B cell (primary cell): ENCODE results near the gene HMOX1. TPM values are rescaled to one million over a fixed set of nuclear protein-coding genes. Genes with fewer than 3 reads are reported as not detected.

ENCODE experiments used
- ATAC-seq: fragments of 200-7000 bp; cut with Tn5 transposase; one replicate; pipeline ENCODE4 v1.10.0; 2021; ENCODE audit warnings: low read depth, mild to moderate bottlenecking, moderate number of reproducible peaks, moderate library complexity
- CTCF ChIA-PET: fragments of 350-600 bp; sonication (Branson Sonifier 250); formaldehyde crosslinking; loops from one replicate; lab custom pipeline; 2021; ENCODE audit warnings: antibody characterized with exemption, inconsistent platforms; lab: Charles Lee
- POLR2A ChIA-PET: fragments of 350-600 bp; sonication (Branson Sonifier 250); formaldehyde crosslinking; loops from one replicate; lab custom pipeline; 2021; ENCODE audit warnings: antibody characterized with exemption; lab: Charles Lee
- DNase-seq: peaks from one replicate; pipeline ENCODE4 v3.0.0; 2013
- H2AFZ ChIP-seq: 2 replicates; pipeline ENCODE4 v1.6.1; 2012; ENCODE audit warnings: mild to moderate bottlenecking, low read depth, low read length; ENCODE audit not compliant: insufficient read depth, poor library complexity, severe bottlenecking
- H3K27ac ChIP-seq, 2 donors: 1 replicate in 1 of 2; 2 replicates in 1 of 2; pipeline ENCODE4 v1.5.1; 2012 to 2013; ENCODE audit warnings: low read length in 2 of 2, mild to moderate bottlenecking in 2 of 2, moderate library complexity in 1 of 2
- H3K27me3 ChIP-seq, 4 experiments: fragments of 200-600 bp in 1 of 4; sonication (generic) in 1 of 4; replicated peaks in 1 of 4; 1 replicate in 2 of 4; 2 replicates in 2 of 4; pipeline versions ENCODE4 v1.6.1 to v1.7.0; 2013 to 2016; ENCODE audit warnings: low read length in 3 of 4, mild to moderate bottlenecking in 2 of 4, mixed read lengths in 1 of 4, moderate library complexity in 1 of 4; ENCODE audit not compliant: insufficient read depth in 4 of 4, control insufficient read depth in 3 of 4; ENCODE audit errors: control extremely low read depth in 1 of 4
- H3K36me3 ChIP-seq, 2 experiments: replicated peaks in 1 of 2; 1 replicate in 1 of 2; 2 replicates in 1 of 2; pipeline versions ENCODE4 v1.6.1 to v1.7.1; 2013; ENCODE audit warnings: low read length in 1 of 2; ENCODE audit not compliant: insufficient read depth in 2 of 2, control insufficient read depth in 1 of 2; ENCODE audit errors: control extremely low read depth in 1 of 2, extremely low read depth in 1 of 2
- H3K4me1 ChIP-seq, 2 donors: fragments of 200-600 bp in 1 of 2; sonication (generic) in 1 of 2; 1 replicate in 1 of 2; 2 replicates in 1 of 2; pipeline versions ENCODE4 v1.5.1 to v1.6.1; 2013 to 2017; ENCODE audit warnings: low read length in 2 of 2; ENCODE audit not compliant: control insufficient read depth in 2 of 2, insufficient read depth in 2 of 2
- H3K4me2 ChIP-seq: replicated peaks from 2 replicates; pipeline ENCODE3; 2012; ENCODE audit warnings: mild to moderate bottlenecking, low read depth, low read length; ENCODE audit not compliant: poor library complexity, severe bottlenecking
- H3K4me3 ChIP-seq, 5 experiments: fragments of 200-600 bp in 1 of 5; sonication (generic) in 1 of 5; 1 replicate in 3 of 5; 2 replicates in 2 of 5; pipeline versions ENCODE4 v1.5.1 to v1.7.0; 2011 to 2016; ENCODE audit warnings: low read length in 4 of 5, mild to moderate bottlenecking in 4 of 5, low read depth in 2 of 5, control low read depth in 1 of 5, moderate library complexity in 1 of 5; ENCODE audit not compliant: insufficient read depth in 1 of 5; ENCODE audit errors: control extremely low read depth in 1 of 5, extremely low read depth in 1 of 5
- H3K79me2 ChIP-seq: fragments of 200-600 bp; sonication (generic); one replicate; pipeline ENCODE4 v1.6.0; 2016; ENCODE audit warnings: low read length; ENCODE audit not compliant: control insufficient read depth, insufficient read depth
- H3K9ac ChIP-seq: fragments of 200-600 bp; sonication (generic); 2 replicates; pipeline ENCODE4 v1.6.1; 2017; ENCODE audit warnings: mild to moderate bottlenecking, low read length, moderate library complexity
- H3K9me3 ChIP-seq, 3 donors: one replicate each; pipeline versions ENCODE4 v1.6.1 to v1.7.1; 2013; ENCODE audit warnings: low read length in 2 of 3; ENCODE audit not compliant: control insufficient read depth in 2 of 3, insufficient read depth in 1 of 3; ENCODE audit errors: control extremely low read depth in 1 of 3
- H4K20me1 ChIP-seq: 2 replicates; pipeline ENCODE4 v1.6.0; 2012; ENCODE audit warnings: mild to moderate bottlenecking, low read length; ENCODE audit not compliant: insufficient read depth, control insufficient read depth, poor library complexity, severe bottlenecking
- H3K27ac Mint-ChIP-seq: one replicate; pipeline ENCODE4 v1.8.0; 2021; ENCODE audit warnings: mixed read lengths
- H3K27me3 Mint-ChIP-seq: one replicate; pipeline ENCODE4 v1.8.0; 2021; ENCODE audit warnings: mixed read lengths
- H3K4me1 Mint-ChIP-seq: one replicate; pipeline ENCODE4 v1.8.0; 2021; ENCODE audit warnings: mixed read lengths
- H3K4me3 Mint-ChIP-seq: one replicate; pipeline ENCODE4 v1.8.0; 2021; ENCODE audit warnings: mixed read lengths
- H3K9me3 Mint-ChIP-seq: one replicate; pipeline ENCODE4 v1.8.0; 2022; ENCODE audit warnings: mixed read lengths; ENCODE audit not compliant: insufficient read depth
- EZH2 ChIP-seq: IDR thresholded peaks from 2 replicates; pipeline ENCODE4 v1.6.1; 2012; ENCODE audit warnings: borderline replicate concordance, low read depth, mild to moderate bottlenecking, moderate library complexity, low read length; ENCODE audit not compliant: insufficient read depth, poor library complexity, severe bottlenecking
- whole genome bisulfite sequencing: methylation state at CpG from one replicate; pipeline ENCODE4 v1.1.5; 2013; ENCODE audit warnings: missing lambda C conversion rate; ENCODE audit not compliant: insufficient coverage; 5-methylcytosine and 5-hydroxymethylcytosine counted together
- intact Hi-C: fragments of 100-400 bp; cut with micrococcal nuclease; formaldehyde crosslinking; loops from one replicate; pipeline ENCODE4 v1.10.0; 2022
- polyA plus RNA-seq: library from polyadenylated mRNA; depleted of rRNA; stranded (reverse); fragments of >200 nt; gene quantifications from 2 replicates; pipeline ENCODE4 v1.2.3, GENCODE V29; 2012
- total RNA-seq, 2 donors: library from RNA; stranded (reverse); fragments of 120-200 nt in 1 of 2; gene quantifications; 1 replicate in 1 of 2; 2 replicates in 1 of 2; pipeline versions ENCODE4 v1.2.3 to v1.2.4, GENCODE V29; 2013 to 2022
- TF ChIP-seq, protein P1 (sequence below): fragments of 200-600 bp; IDR thresholded peaks from one replicate; pipeline ENCODE4 v1.8.0; 2022; ENCODE audit warnings: antibody characterized with exemption, mild to moderate bottlenecking

HMOX1 gene
- total and polyA plus RNA-seq, 2 donors (not counting 1 experiment from before 2014, with no cell fraction given): 9.4 to 21.9 TPM

DNA sequence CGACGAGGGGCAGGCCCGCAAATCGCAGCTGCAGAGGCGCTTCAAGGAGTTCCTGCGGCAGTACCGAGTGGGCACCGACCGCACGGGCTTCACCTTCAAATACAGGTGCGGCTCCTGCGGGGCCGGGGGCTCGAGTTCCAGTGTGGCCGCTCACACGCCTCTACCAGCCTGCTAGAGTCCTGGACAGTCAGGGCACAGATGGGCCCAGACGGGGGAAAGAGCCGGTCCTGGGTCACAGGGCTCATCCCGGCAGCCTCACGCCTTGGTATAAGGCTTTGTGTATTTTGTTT lies 19.6 kb downstream of the HMOX1 start:
- DNase-seq (no peak), ATAC-seq (peak; percentile 10)
- H3K4me1 ChIP-seq: peaks cover 35 to 64% of the 10 kb centered on the region in 2 donors
- H3K9me3 ChIP-seq: no peaks in the 10 kb centered on the region
- peak overlapping the region; percentile 76 to 100 (median 90) for H3K4me3 ChIP-seq
- H3K4me1 Mint-ChIP-seq: peaks cover 48% of the 10 kb centered on the region
- H3K27me3 Mint-ChIP-seq: no peaks in the 10 kb centered on the region
- H3K9ac ChIP-seq: peak overlapping the region; percentile 86
- WGBS: 0% methylated on average over 16 of the region's 20 CpGs
- no peak for TF ChIP-seq EZH2
- TF ChIP-seq, protein P1, sequence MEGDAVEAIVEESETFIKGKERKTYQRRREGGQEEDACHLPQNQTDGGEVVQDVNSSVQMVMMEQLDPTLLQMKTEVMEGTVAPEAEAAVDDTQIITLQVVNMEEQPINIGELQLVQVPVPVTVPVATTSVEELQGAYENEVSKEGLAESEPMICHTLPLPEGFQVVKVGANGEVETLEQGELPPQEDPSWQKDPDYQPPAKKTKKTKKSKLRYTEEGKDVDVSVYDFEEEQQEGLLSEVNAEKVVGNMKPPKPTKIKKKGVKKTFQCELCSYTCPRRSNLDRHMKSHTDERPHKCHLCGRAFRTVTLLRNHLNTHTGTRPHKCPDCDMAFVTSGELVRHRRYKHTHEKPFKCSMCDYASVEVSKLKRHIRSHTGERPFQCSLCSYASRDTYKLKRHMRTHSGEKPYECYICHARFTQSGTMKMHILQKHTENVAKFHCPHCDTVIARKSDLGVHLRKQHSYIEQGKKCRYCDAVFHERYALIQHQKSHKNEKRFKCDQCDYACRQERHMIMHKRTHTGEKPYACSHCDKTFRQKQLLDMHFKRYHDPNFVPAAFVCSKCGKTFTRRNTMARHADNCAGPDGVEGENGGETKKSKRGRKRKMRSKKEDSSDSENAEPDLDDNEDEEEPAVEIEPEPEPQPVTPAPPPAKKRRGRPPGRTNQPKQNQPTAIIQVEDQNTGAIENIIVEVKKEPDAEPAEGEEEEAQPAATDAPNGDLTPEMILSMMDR: no peak
- H3K79me2 ChIP-seq: peaks cover 33% of the 10 kb centered on the region
- POLR2A ChIA-PET: interaction anchor here (1.3 to 3.8 kb wide), 3 partner anchors 9 to 48 kb away, joined by 3 to 28 read pairs (median 6); no protein-coding TSS in a partner anchor
- CTCF ChIA-PET: interaction anchor here (3.1 to 7.3 kb wide), 2 partner anchors 10 to 49 kb away, joined by 7 to 60 read pairs; no protein-coding TSS in a partner anchor
- peaks cover 0 to 35% of the 10 kb centered on the region in 2 experiments for H3K36me3 ChIP-seq
- peak overlapping the region; percentile 98 for H3K27ac Mint-ChIP-seq
- H3K4me2 ChIP-seq: peak overlapping the region; percentile 84
- no peaks in the 10 kb centered on the region for H3K9me3 Mint-ChIP-seq
- peak overlapping the region in 1 of 2 donors; percentile 71 for H3K27ac ChIP-seq
- intact Hi-C loops: loop anchor here (1.0 kb wide), 1 partner anchor 48 kb away; no protein-coding TSS in a partner anchor
- peak overlapping the region; percentile 87 for H2AFZ ChIP-seq
- H3K27me3 ChIP-seq: no peaks in the 10 kb centered on the region
- H3K4me3 Mint-ChIP-seq: peak overlapping the region; percentile 98
- H4K20me1 ChIP-seq: no peaks in the 10 kb centered on the region

DNA sequence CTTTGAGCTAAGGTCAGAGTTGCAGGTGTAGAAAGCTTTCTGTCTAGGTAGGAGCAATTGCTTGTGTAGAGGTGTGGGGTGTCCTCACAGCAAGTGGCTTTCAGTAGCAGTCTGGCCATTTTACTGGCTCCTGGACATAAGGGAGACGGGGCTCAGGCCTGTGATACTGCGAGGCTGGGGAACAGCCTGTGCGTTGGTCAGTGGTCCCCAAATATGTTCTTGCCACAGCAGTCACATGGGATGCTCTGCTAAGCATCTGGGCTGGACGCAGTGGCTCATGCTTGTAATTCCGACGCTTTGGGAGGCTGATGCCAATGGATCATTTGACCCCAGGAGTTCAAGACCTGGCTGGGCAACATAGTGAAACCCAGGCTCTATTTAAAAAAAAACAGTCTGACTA lies 21.0 kb downstream of the HMOX1 start:
- peaks cover 0 to 48% of the 10 kb centered on the region in 2 experiments for H3K36me3 ChIP-seq

More for the DNA sequence above, 21.0 kb downstream of the HMOX1 start:
- TF ChIP-seq, protein P1: no peak
- no peak for TF ChIP-seq EZH2
- Histone ChIP-seq H3K27me3 (no peaks in the 10 kb centered on the region), H3K27ac (no peak overlapping the region), H3K4me3 (no peak overlapping the region), H3K4me2 (peak overlapping the region; percentile 84), H3K9ac (no peak overlapping the region), H3K79me2 (peaks cover 33% of the 10 kb centered on the region), H4K20me1 (no peaks in the 10 kb centered on the region), H2AFZ (no peak overlapping the region), H3K9me3 (no peaks in the 10 kb centered on the region), H3K4me1 (peaks cover 27 to 55% of the 10 kb centered on the region in 2 donors)
- Mint-ChIP-seq H3K27me3 (no peaks in the 10 kb centered on the region), H3K27ac (peak overlapping the region; percentile 15), H3K9me3 (no peaks in the 10 kb centered on the region), H3K4me3 (peak overlapping the region; percentile 98), H3K4me1 (peaks cover 44% of the 10 kb centered on the region)
- POLR2A ChIA-PET: interaction anchor here (1.8 to 3.8 kb wide), 2 partner anchors 8 to 49 kb away, joined by 6 to 28 read pairs; no protein-coding TSS in a partner anchor
- 90% methylated on average over 6 of the region's 6 CpGs for whole genome bisulfite sequencing
- intact Hi-C loops: no loop called here
- ATAC-seq (no peak), DNase-seq (no peak)
- CTCF ChIA-PET: interaction anchor here (7.3 to 16.1 kb wide), 2 partner anchors 9 to 48 kb away, joined by 60 to 311 read pairs; no protein-coding TSS in a partner anchor
